ENCODE results near the gene FAM184A.
"Not testable (repeated sequence)": the region's sequence is repeated elsewhere in the genome, so short reads cannot be mapped to it uniquely, and the experiment has no call there.

The FAM184A gene

DNA sequence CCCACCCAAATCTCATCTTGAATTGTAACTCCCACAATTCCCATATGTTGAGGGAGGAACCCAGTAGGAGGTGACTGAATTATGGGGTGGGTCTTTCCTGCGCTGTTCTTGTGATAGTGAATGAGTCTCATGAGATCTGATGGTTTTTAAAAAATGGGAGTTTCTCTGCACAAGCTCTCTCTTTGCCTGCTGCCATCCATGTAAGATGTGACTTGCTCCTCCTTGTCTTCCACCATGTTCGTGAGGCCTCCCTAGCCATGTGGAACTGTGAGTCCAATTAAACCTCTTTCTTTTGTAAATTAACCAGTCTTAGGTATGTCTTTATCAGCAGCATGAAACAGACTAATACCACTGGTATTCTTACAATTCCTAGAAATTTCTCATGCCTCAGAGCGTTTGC lies 69.2 kb downstream of the FAM184A start:
- DNase-seq = not testable (repeated sequence)

DNA sequence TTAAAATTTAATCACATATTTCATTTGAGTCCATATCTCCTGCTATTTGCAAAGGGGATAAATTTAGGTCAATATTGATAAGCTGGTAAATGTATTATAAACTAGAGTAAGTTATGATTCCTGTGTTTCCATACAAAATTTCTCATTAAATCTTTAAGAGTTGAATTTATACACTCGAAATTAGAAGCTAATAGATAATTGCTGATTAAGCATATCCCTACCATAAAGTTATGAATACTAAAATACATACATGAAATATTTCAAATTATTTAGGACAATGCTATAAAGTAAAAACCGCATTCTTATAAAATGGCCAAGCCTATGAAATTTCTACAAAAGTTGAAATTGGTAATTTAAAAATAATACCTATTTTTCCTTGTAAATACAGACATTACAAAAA lies 71.5 kb downstream of the FAM184A start:
- DNase-seq = no peak

DNA sequence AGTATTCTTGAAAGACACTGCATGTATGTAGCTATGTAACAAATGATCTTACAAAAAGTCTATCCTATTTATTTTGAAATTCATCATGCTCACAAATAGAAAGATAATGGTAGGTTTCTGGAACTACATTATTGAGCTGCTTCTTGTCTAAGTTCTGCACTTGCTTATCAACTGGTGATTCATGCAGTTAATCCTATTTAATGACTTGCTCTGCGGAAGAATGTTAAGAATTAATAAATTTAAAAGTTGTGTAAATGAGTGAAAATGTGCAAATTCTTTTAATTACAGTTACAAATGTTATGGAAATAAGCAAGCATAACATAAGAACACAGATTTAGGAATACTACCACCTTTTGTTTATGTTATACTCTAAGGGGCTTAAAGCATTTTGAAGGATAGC lies 76.4 kb downstream of the FAM184A start:
- DNase-seq = no peak

DNA sequence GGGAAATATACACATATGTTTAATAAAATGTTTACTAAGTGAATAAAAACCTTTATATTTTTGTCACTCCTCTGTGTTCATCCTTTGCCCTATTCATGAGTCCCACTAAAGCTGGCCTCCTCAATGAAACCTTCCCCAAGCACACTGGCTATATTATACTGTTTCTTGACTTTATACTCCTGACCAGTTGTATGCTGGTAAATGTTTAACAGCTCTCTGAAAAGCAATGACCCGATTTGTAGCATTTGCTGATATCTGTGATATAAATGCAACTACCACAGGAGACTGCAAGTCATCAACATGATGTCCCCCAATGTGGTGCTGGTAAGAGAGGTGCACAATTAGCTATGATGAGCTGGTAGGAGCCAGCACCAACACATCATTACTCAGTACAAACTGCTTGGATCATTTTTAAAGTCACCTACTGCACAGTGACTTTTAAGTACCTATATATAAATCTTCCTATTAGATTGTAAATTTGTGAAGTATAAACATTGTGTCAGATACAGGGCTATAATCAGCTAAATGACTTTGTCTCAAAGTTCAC lies 78.9 kb downstream of the FAM184A start:
- DNase-seq = no peak

DNA sequence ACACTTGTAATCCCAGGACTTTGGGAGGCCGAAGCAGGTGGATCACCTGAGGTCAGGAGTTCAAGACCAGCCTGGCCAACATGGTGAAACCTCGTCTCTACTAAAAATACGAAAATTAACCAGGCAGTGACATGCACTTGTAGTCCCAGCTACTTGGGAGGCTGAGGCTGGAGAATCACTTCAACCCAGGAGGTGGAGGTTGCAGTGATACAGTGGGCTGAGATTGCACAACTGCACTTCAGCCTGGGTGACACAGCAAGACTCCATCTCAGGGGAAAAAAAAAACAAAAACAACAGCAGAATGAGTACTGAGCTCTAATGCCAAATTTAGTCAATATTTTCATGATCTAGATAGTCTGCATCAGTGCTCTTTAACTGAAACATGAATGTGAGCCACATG lies 81.0 kb downstream of the FAM184A start:
- DNase-seq = not testable (repeated sequence)

DNA sequence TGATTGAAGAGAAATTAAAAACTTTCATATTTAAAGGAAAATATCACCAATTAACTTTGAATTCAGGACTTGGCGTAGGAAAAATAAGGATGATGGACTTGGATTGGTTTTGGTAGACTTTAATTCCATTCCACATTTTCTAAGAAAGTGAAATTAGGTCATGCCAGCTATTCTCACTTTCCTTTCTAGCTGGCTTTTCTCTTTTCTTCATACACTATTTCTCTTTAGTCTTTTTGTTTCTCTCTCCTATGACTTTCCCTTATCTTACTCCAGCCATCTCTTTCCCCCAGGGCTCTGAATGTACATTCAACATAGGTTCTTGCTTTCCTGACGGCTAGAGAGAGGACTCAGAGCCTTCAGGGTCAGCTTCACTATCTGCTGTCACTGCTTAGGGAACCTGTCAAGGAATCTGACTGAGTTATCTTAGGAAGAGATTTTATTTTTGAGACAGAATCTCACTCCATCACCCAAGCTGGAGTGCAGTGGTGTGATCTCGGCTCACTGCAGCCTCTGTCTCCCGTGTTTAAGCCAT lies 82.1 kb downstream of the FAM184A start:
- no peak for DNase-seq

DNA sequence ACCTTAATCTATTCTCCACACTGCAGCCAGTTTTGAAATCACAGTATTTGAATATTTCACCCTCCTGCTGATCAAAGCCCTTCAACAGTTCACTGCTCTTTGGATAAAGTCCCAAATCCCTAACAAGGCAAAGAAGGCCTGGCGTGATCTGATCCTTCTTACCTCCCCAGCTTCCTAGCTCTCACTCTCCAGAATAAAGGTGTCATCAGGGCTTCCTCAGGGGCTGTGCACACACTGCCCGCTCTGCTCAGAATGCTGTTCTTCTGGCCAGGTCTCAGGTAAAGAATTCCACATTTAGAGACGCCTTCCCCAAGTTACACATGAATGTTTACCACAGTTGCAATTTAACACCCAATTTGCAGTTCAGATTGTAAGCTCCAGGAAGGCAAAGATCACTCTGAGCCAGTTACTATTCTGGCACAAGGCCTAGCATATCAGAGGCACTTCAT lies 84.6 kb downstream of the FAM184A start:
- DNase-seq = no peak

DNA sequence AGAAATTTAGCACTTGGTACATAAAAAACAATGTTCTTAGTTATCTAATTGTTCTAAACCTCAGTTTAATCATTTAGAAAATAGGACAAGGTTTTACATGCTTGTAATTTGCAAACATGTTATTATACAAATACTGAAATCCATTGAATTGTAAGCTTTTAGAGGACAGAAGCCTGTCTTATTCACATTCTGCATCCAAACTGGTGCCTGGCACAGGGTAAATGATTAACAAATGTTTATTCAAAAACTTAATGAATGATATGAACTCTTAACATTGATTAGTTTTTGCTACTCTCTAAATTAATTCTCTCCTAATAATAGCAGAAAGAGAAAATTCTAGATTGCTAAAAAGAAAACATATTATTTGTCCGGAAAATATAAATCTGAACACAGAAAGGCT lies 85.1 kb downstream of the FAM184A start:
- DNase-seq = no peak

DNA sequence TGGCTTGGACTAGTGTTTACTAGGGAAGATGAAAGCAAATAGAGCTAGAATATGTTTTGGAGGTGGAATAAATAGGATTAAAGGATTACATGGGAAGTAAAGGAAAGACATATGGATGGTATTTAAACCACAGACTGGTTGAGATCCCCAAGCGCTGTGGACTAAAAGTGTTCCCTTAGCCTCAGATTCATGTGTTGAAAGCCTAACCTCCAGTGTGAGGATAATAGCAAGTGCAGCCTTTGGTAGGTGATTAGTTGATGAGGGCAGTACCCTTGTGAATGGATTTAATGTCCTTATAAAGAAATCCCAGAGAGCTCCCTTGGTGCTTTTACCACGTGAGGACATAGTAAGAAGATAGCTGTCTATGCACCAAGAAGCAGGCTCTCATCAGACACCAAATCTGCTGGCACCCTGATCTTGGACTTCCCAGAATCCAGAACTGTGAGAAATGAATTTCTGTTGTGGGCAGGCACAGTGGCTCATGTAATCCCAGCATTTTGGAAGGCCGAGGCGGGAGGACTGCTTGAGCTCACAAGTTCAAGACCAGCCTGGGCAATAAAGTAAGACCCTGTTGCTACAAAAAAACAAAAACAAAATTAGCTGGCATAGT lies 86.2 kb downstream of the FAM184A start:
- no peak for DNase-seq

DNA sequence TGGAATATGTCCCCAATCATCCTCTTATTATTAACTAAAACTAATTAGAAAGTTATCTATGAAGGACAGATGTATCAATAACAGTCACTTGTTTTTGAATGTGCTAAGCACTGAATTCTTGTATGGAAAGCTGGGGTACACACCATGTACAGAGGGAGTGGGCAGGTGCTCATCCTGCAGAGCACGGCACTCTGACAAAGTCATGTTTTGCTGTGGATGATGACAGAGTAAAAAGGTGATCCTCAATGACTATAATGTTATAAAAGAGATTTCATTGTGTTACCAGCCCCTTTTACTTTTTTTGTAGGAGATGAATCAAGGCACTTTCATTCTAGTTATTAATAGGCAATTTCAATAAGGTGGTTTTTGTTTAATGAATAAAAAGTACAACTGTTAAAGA lies 92.2 kb downstream of the FAM184A start:
- no peak for DNase-seq

DNA sequence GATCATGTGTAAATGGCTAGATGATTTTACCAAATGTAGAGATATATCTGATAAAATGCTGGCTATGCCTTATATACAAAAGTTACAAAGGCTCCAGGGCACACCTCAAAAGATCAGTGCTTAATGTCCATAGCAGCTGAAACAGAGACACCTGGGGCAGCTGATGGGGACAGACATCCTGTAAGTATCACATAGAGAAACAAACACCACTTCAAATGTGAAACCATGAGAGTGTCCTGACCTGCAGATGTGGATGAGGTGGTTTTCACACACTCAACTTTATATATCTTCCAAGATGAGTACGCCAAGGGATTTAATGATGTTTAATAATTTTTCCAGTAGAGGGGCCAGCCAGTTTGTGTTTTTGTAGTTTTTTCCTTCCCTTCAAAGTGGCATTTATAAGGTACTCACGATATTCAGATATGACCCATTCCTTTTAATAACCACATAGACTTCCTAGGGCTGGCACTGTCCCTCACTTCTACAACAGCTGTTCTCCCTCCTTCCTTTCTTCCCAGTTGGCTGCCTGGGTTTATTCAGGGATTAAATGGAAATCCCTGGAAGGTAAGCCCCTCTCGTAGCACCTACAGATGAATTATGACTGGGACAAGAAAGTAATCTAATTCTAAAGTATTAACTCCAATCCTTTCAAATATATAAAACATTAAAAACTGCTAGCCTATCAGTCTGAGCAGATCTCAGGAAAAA lies 93.2 kb downstream of the FAM184A start:
- DNase-seq = no peak

DNA sequence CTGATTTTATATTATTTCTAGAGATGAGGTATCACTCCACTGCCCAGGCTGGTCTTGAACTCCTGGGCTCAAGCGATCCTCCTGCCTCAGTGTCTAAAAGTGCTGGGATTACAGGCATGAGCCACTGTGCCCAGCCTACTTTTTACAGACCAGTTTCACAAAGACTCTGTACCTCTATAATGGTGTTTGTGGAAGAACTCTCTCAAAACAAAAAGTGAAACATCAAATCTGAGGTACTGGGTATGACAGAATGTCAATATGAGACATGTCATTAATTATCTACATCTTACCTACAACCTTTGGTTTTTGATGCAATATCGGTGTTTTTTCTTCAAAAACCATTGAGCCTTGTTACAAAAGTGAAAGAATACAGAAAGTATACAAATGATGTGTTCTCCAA lies 94.1 kb downstream of the FAM184A start:
- DNase-seq = no peak

DNA sequence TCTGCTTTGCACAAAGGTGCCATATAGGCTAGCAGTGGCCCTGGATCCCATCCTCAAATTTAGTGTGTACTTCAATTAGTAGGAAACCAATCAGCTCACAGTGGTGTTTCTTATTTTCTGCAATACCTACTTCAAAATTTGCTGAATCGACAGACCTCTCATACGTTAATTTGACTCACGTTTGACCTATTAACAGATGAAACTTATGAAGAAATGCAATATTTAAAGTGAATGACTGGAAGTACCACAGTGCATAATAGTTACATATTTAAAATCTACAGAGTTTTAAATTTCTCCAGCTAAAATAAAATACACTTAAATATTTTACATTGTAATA lies 95.9 kb downstream of the FAM184A start:
- DNase-seq = no peak

DNA sequence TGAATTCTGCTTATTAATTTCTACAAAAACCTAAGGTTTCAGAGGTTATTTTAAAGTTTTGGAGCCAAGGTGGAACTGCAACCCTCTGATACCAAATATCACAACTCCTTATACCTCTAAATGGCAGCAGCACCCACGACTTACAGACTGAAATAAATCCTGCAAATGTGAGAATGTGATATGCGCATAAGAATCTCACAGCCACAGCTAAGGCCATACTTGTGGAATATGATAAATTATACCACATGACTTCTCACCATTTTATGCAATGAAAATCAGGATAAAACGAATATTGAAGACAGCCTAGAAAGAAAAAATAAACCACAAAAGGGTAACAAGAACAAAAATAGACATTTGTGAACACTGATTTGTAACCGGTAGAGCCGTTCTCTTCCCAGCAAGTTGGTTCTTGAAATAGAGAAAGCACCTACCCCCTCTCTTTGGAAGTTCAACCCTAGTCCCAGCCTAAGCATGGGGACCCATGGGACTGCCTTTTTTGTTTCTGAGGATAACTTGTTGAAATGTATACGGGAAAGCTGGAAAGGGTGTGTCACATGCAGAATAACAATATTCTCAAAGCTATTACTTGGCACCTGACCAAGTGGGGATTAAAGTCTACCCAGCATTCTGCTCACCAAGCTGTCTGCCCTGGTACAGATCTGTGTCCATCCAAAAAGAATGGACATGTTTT lies 96.4 kb downstream of the FAM184A start:
- no peak for DNase-seq

DNA sequence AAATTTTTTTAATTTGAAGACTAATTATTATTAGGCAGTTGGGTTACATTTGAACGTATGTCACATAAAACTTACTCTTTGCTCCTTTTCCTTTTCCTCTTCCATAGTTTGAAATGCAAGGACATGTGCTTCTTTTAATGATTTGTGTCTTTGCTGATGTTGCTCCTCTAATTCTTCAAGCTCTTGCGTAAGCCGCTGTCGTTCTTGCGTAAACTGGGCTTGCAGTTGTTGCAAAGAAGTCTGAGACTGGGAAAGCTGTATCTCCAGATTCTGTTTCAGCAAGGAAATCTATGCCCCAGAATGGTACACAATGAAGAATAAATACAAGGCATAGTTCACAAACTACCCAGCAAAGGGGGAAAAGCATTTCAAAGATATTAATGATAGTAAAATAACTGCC lies 98.4 kb downstream of the FAM184A start:
- DNase-seq = no peak

DNA sequence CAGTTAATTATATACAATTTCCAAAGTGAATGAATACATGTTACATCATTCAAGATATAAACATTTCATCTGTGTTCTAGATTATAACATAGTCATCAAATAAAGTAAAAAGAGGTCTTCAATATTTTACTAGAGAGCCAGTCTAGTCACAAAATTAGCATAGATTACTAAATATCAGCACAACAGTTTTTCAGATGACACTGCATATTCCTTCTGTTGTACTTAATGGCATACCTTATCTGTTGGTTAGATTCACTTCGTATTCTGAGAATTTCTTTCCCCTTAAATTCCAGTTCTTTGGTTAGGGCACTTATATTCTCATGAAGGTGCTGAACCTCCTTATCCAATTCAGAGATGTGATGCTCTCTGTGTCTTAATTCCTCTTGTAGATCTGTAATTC lies 103.7 kb downstream of the FAM184A start:
- no peak for DNase-seq

DNA sequence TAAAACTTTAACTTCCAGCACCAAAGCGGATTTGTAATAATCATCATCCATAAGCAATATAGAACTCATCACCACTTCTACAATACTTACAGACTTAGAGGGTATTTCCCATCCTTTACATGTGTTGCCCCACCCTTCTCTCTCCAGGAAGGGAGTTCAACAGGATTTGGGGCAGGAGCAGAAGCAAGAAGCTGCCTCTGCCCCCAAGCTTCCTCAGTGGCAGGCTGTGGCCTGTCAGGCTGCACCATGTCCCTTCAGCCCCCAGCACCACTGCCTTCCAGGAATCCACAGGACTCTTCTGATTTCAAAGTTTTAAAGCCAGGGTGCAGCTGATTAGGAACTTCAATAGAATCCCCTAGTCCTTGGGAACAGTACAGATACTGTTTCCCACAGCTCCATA lies 106.8 kb downstream of the FAM184A start:
- DNase-seq = no peak

DNA sequence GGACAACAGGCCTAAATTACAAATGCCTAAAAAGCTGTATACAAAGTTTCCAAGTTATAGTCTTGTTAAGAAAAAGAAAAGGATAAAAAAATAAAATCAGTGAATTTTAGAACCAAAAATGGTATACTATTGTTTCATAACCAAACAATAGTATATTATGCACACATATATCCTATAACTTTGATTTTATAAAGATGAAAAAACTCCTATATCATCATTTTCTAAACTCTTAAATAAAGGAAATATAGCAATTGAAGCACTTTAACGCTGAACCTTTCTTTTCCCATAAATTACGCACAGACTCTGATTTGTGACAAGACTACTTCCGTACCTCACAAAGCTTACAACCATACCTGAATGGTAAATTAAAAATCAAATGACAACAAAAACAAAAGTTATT lies 107.6 kb downstream of the FAM184A start:
- DNase-seq = no peak

DNA sequence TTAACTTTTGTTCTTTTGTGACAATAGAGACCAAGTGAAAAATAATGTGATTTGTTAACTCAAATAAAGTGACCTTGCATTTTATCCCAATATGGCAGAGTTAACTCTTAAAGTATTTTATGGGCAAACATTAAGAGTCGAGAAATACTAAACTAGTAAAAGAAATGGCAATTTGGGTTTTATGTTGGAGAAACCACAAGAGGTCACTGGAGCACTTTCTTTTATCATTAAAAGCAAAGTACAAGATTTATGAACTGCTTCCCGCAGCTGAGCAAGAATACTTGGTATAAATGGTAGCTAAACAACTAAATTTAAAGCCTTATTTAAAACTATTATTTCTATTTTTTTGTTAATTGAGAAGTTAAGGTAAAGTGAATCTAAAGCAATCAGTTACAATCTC lies 110.0 kb downstream of the FAM184A start:
- DNase-seq = no peak

DNA sequence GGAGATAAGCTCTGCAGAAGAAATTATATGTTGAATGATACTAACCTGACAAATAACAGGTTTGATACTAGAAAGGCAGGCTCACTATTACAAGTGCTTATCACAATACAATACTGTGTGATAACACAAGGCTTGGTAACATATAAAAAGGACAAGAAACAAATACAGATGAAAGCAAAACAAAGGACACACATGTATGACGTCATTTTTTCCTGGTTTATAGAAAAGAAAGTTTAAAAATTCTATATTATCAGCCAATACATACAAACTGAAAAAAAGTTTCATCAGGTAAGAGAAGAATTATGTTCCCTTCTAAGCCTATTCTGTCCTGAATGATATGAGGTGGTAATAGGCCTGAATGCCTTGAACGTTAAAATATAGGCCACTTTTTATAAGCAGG lies 111.2 kb downstream of the FAM184A start:
- DNase-seq = no peak

DNA sequence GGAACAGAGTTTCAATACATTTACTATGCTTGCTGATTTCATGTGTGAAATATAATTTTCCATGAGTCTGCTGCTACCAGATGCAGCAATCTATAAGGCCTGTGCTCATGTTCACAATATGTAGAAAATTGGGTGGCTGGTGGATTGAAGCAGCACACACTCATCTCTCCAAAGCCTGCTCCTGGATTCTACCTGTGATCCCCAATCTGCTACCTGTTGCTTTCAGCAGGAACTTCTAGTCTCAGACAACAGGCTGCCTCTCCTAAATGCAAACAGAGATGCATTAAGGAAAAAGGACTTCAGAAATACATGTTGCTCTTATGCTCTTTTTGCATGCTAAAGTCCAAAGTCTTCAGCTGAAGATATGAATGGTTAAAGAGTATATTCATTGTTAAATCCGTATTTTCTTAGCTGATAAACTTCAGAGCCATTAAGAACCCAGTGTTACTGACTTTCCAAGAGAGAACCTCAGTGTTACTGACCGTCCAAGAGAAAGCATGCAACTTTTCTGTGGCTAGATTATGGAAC lies 112.6 kb downstream of the FAM184A start:
- no peak for DNase-seq

DNA sequence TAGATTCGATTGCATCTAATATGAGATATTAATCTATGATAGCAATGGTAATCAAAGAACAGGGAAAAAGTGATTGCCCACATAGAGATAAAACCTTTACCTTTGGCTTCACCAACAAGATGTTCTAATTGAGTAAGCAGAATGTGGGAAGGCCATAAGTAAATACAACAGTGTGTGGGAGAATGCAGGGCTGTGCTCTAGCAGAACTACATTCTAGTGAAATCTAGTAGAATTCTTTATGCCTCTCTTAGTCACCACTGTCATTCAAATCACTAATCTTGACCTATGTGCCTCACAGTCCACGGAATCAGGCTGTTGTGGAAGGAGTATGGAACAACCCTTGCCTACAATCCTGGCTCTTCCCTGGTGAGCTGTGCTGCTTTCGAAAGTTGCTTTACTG lies 113.1 kb downstream of the FAM184A start:
- no peak for DNase-seq

DNA sequence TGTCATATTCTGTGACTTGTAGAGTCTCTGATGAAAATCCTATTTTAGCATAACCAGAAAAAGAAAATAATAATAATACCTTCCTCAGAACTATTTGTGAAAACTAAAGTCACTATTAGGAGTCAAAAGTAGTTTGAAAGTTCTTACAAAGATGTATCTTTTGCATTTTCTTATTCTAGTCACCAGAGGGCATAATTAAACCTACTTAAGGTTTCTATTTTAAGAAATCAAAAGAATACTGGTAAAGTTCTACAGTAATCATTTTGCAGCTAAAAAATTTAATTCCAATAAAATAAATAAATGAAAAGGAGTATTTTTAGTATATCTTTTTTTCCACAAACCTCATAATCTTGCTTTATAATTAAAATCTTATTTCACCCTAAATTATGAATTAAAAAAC lies 115.5 kb downstream of the FAM184A start:
- DNase-seq = no peak

DNA sequence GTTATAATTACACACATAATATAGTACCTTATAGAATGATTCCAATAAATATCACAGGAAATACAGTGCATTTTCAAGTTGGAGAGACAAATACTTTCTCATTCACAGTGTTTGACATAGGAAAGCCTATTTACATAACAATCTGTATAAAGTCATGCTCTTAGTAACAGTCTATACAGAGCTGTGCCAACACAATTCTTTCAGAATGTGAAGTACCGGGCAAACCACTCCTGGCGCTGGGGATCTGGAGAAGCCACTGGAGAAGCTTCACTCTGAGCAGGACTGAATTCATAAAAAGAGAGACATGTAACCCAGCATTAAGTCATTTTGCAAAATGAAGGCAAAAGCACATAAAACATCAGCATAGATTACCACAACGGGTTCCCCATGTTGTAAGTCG lies 118.6 kb downstream of the FAM184A start:
- no peak for DNase-seq

Data from activated CD4-positive, alpha-beta T cell treated with anti-CD3 and anti-CD28 coated beads for 1 hour (primary cell).